Femur (tissue), 1 donor: ENCODE measurements around the gene ZNF580.

ENCODE experiments used
- DNase-seq: peaks from one replicate; pipeline ENCODE4 v3.0.0-alpha.2; 2017

Gene ZNF580

DNA sequence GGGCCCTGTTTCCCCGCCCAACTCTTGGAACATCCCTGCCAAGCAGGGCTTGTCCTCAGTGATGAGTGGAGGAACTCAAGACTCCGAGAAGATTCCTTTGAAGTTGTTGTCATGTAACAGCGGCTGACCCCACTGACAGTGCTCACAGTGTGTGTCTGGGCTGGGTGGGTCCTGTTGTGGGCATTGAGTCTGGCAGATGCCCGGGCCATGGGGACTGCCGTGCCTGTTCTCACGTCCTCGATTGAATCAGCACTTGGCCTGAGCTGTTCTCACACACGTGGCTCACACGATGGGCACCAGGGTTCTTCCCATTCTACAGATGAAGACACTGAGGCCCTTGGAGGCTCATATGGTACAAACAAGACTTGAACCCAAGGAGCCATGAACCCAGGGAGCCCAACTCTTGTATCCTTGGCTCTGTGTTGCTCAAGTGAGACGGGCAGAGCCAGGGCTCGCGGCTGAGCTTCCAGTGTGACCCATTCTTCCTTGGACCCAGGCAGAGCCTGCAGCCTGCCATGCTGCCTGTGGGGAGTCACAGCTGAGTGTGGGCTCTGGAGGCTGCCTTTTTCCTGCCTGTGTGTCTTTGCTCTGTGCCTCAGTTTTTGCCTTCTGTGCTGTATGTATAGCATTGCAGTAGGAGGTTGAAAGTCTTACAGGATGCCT, 25.7 kb downstream of the ZNF580 start:
- no peak for DNase-seq

DNA sequence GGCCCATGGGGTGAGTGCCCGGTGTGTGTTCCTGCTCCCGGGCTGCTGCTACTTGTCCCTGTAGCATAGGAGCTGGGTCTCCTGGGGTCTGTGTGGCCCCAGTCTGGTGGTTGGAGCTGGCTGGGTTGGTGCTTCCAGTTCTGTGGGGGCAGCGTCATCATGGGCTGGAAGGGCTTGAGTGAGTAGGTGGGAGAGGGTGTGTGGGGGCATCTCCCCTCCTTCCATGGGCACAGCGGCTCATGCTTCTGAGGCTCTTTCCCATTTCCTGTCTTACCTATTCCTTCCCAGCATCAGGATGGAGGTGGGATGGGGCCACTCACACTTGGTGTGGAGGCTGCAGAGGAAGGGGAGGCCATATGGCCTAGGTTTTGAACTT, 26.2 kb downstream of the ZNF580 start:
- DNase-seq = no peak

DNA sequence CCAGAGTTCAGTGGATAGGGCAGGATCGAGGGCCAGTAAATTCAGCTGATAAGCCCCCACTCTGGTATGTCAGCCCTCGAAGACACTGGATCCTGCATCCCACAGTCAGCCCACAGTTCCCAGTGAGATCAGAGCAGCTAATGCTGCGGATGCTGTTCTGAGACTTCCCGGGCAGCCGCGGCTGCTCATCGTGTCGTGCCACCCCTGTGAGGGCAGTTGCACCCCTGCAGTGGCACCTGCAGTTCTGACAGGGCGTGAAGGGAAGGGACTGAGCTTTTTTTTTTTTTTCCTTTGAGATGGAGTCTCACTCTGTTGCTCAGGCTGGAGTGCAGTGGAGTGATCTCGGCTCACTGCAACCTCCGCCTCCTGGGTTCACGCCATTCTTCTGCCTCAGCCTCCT, 26.7 kb downstream of the ZNF580 start:
- no peak for DNase-seq

DNA sequence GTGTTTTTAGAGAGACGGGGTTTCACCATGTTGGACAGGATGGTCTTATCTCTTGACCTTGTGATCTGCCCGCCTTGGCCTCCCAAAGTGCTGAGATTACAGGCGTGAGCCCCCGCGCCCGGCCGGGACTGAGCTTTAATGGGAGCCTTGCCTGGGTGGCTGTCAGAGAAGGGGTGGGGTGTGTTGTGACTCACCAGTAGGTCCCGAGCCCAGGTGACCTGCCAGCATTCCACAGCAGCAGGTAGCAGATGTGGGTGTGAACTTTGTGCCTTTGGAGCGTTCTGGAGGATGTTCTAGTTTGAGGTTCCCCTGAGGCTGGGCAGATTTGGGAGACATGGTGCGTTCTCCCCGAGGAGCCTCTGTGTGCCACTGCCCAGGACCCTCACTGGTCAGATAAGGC, 27.2 kb downstream of the ZNF580 start:
- DNase-seq = no peak

DNA sequence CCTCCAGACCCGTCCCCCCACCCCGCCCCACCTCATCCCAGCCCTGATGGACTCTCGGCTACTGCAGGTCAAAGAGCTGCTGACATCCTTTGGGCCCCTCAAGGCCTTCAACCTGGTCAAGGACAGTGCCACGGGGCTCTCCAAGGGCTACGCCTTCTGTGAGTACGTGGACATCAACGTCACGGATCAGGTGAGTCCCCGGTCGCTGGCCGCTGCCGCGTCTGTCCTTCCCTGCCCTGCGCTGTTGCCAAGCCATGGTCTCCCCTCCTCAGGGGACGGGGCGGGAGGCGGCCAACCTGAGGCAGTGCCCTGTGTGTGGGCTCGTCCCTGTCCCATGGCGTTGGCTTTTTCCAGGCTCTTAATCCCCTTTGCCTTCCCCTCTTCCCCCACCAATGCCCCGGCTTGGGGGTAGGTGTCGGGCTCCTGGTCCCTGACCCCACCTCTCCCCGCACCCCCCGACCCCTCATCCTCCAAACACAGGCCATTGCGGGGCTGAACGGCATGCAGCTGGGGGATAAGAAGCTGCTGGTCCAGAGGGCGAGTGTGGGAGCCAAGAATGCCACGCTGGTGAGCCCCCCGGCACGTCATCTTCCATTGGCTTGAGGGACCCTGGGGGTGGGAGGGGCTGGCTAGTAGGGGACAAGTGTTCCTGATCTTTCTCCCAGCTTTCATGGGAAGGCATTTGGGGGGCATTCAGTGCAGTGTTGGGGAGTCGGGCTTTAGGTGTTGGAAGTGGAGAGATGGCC, 28.0 kb downstream of the ZNF580 start:
- no peak for DNase-seq

DNA sequence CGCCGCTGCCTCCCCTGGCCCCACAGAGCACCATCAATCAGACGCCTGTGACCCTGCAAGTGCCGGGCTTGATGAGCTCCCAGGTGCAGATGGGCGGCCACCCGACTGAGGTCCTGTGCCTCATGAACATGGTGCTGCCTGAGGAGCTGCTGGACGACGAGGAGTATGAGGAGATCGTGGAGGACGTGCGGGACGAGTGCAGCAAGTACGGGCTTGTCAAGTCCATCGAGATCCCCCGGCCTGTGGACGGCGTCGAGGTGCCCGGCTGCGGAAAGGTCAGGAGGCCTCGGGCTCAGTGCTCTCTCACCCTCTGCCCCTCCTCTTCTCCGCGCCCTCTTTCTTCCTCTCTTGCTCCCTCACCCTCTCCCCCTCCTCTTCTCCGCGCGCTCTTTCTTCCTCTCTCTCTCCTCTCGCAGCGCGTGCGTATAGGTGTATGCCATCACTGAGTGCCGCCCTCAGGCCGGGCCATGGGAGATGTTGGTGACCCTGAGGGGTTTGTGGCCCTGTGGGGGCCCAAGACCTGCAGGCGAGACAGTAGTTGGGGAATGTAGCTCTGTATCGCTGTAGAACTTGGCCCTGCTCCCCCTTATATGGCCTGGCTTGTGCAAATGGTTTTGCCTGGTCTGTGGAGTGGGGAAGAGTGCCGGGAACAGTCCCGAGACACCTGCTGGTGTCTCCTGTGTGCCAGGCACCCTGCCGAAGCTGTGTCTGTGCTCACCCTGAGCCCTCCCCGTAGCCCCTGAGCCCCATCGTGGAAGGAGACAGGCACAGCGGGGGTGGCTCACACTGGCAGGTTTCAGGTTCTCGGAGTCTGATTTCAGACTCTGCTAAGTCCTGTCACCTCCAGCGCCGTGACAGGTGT, 28.8 kb downstream of the ZNF580 start:
- no peak for DNase-seq

DNA sequence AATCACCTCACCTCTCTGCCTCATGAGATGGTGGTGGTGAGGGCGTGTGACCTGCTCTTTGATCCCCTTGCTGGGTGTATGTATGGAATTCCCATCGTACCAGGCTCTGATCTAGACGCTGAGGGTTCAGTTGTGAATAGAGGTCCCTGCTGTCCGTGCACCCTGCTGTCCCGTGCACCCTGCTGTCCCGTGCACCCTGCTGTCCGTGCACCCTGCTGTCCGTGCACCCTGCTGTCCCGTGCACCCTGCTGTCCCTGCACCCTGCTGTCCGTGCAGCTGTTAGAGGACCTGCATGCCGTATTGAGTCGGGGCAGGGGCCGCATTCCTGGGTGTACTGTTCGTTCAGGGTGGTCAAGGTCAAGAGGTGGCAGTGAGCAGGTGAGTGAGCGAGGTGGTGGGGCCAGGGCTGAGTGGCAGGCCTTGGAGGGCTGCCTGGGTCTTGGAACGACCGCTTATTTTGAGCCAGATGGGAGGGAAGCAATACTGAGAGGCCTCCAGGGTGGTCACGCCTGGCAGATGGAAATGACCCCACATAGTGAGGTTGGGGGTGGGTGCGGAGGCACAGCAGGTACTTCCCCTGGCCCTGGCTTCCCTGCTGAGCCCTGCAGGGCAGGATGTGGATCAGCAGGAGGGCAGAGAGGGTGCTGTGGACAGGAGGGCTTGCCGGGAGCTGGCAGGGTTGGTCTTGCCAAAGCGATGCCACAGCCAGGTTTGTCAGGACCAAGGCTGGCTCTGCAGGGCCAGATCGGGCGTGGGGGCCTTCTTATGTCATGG, 29.7 kb downstream of the ZNF580 start:
- DNase-seq = peak; percentile 60

DNA sequence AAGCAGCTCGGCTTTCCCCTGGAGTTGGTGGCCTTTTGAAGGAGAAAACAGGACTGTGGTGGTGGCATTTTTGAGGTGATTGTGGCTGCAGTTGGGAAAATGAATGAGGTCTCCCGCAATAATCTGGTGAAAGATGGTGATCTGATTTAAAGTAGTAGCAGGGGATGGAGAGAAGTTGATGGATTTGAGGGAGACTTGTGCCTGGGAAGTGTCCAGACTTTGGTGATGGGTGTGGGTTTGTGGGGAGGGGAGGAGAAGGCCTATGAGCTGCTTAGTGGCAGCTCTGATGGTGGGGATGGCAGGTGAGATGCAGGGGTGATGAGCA, 30.2 kb downstream of the ZNF580 start:
- DNase-seq = no peak

DNA sequence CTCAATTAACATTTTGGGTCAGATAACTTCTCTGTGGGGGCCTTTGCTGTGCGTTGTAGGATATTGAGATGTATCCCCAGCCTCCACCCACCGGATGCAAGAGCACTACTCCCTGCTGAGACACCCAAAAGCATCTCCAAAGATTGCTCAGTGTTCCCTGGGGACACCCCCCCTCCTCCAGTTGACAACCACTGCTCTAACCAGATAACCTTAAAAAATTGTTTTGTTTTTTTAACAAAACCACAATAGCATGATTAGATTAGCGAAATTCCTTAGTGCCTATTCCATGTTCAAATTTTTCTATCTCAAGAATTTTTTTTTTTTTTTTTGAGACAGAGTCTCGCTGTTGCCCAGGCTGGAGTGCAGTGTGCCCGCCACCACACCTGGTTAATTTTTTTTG, 31.6 kb downstream of the ZNF580 start:
- no peak for DNase-seq

DNA sequence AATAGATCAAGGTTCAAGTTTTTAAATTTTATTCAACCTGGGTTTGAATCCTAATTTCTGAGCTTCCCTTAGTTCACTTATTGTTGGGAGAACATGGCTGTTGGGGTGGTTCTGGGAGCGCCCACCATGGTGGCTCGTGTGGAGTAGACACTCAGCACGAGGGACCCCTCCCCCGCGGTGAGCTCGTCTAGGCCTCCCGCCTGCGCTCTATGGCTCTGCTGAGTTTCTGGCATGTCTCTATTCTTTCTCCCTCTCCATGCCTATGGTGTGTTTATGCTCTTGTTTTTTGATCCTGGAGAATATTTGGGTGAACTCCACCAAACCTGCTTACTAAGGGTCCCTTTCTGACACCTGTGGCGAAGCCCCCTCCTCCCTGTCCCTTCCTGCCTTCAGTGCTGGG, 32.7 kb downstream of the ZNF580 start:
- no peak for DNase-seq

DNA sequence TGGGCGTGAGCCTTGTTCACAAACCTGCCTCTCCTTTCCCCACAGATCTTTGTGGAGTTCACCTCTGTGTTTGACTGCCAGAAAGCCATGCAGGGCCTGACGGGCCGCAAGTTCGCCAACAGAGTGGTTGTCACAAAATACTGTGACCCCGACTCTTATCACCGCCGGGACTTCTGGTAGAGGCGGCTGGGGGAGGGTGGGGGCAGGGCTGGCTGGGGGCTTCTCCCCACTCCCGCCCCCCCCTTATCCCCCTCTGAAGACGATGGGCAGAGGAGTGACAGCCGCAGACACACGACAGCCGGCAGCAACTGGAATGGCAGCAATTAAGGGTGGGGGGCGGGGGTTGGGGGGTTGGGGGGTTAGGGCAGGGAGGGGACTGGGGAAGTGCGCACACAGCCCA, 33.1 kb downstream of the ZNF580 start:
- DNase-seq = no peak

DNA sequence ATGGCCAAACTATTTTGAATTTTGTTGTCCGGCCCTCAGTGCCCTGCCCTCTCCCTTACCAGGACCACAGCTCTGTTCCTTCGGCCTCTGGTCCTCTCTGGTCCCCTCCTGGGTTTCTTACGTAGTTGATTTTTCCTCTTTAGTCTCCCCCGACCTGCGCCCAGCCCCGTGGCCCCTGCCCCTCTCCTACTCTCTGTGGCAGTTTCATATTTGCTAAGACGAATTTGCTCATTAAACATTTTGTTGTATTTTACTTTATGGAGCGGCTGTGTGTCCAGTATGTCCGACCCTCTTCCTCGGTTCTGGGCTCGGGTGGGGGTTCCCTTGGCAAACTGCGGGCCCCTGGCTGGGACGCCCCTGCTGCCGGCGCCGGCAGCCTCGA, 33.6 kb downstream of the ZNF580 start:
- no peak for DNase-seq

DNA sequence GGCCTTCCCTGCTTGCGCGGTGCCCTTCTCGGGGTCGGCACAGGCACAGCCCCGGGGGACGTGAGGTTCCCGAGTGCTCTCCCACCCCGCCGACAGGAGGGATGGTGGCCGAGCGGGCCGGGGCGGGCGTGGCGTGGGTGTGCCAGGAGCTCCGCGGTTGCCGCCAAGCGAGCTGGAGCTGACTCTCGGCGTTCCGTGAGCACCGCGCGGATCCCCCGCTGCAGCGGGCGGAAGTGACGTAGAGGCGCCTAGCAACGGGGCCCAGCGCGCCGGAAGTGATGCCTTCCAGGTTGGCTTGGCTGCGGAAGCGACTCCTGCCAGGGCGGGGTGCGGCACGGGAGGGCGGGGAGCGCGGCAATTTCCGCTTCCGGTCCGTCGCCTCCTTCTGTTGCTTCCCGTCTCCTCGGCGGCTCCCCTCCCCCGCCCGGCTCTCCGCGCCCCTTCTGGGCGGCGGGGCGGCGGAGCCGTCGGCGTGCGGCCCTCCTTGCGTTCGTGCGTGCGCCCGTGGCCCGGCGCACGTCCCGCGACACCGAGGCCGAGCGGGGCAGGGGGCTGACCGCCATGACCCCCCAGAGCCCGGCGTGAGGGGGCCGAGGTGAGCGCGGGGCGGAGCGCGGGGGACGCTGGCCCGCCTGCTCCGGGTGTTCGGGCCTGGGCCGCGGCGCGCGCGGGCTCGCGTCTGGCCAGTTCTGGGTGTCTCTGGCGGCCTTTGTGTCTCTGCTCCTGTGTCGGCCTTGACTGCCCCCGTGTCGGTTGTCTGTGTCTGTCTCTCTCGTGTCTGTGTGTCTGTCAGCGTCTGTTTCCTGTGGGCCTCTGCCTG, 34.2 kb downstream of the ZNF580 start, which contains the start of gene EPN1:
EPN1 (plus strand) TSS at position 386 of the 820 bp plus-strand sequence. CDS start 3,402 bp downstream, outside the sequence.
- peak; percentile 98 for DNase-seq

DNA sequence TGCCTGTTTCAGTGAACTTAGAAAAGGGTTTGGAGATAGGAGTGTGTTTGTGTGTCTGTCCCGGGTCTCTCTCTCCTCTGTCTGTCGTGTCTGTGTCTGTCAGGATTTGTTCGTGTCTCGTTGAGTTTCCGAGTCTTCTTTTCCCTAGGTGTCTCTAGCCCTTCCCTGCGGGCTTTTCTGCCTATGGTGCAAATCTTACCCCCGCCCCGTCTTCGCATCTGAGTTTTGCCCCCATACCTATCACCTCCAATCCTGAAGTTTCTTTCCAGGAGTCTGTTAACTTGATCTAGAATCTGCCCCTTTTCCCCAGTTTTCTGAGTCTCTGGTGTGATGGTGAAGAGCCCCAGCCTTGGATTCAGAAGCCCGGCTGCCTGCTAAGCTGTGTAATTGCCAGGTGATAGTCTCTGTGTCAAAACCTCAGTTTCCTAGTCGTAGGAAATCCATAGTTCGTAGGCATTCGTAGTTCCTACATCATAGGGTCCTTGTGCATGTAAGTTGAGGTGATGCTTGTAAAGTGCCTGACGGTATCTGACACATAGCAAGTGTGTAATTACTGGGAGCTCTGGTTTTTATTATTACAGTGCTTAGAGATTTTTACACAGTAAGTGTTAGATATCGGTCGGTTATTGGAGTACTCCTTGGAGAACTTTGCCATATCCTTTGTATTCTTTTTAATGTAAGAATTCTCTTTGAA, 35.0 kb downstream of the ZNF580 start:
- DNase-seq = no peak

DNA sequence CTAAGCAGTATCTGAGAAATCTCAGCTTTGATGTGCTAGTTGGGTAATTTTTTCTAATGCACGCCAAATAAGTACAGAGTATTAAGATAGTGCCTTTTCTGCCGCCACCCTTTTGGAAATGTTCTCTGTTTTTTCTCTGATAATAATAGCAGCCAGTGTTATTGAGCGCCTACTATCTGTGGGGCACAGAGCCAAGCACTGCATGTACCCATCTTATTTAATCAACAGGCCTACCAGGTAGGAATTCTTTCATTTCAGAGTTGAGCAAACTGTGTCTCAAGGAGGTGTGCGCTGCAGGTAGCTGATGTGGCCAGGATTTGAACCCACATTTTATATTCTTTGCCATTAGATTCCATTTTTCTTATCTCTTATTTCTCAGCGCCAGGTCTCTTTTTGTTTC, 35.6 kb downstream of the ZNF580 start:
- no peak for DNase-seq

DNA sequence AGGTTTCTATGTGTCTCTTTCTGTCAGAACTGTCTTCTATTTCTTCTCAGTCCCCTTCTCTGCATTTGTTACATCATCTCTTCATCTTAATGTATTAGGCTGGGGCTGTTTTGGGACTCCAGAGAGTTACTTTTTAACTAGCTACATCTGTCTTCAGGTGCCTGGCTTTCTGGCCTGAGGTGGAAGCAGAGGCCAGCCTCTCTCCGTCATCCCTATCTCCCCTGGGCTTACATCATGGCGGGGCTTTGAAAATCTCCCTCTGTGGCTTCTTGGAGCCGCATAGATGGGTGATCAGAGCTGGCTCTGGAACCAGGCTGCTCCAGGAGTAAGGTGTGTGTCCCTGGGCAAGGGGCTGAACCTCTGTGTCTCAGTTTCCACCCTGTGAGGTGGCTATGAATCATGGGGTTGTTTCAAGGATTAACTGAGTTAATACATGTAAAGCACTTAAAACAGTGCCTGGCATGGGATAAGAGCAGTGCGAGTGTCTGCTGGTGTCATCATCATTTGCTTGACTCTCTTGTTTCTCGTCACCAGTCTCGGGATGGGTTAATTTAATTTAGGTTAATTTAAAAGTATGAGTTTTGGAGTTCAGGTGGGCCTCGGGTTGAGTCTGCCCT, 36.2 kb downstream of the ZNF580 start:
- DNase-seq = no peak

DNA sequence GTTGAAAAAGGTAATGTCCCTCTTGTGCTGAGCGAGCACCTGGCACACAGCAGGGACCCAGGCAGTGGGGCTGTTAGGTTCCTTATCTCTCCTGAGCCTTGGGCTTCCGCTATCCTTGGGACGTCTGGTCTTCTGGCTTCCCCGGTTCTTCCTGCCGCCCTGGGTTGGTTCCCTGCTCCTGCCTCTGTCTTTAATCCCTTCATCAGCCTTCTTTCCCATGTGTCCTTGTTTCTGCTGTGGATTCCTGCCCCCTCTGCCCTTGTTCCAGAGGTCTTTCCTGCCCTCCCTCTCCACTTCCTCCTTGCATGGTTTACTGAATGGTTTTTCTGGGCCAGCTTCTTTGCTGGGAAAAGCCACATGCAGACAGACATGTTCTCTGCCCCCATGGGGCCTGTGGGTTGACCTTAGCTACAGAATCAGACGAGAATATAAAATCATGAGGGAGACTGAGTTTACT, 36.8 kb downstream of the ZNF580 start:
- no peak for DNase-seq

DNA sequence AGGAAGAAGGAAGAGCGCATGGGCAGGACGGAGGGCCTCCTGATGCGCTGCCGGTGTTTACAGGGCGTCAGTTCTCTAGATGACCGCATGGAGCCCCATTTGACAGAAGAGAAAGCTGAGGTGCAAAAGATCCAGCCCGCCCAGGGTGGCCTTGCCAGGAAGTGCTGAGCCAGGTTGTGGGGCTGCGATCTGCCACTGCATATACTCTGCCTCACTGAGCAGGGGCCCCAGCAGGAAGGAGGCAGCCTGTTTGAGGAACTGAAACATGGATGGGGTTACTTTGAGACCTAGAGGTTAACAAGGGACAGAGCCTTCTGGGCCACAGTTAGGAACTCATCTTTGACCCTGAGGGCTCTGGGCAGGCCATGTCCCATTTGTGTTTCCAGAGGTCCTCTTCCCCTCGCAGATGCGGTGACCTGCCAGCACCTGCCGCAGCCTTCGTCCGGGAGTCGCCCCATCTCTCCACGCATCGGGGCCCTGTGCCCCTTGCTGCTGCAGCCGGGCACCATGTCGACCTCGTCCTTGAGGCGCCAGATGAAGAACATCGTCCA, 37.4 kb downstream of the ZNF580 start:
- DNase-seq = peak; percentile 61

DNA sequence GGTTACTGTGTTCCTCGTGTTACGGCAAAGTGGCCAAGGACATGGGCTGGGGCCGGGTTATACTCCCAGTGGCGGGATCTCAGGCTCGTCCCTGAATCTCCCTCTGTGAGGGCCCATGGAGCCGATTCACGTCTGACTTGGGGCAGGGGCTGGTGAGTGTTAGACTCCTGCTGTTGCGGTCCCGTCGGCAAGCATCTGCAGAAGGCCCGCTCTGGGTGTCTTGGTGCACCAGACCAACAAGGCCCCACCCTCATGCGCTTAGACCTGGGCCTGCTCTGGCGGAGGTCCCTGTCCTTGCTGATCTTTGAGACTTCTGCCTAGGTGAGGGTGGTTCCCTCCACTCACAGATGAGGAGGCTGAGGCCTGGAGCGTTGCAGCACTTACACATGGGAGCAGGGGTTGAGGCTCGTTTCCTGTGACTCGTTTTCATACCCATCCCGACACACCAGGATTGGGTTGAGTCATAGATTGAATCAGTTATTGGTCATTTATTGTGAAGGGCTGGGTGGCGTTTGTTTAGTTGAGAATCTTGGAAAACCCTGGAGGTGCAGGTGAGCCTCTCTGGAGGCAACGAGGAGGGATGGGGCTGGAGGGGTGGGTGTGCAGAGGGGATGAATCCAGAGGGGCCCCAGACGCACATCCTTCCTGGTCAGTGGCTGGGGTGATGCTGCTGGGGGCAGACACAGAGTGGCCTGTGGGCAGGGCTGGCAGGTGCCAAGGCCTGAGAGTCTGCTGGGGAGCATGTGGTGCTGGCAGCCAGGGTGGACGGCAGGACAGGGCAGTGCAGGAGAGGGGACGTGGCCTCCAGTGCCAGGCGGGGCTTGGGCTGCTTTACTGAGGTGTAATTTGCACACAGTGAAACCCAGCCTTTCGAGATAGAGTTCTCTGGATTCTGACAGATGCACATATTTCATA, 38.8 kb downstream of the ZNF580 start:
- DNase-seq = no peak
